ENCODE data around the gene ABI2. TPM values are rescaled to one million over a fixed set of nuclear protein-coding genes. Genes with fewer than 3 reads are reported as not detected.

The ABI2 gene
- total and polyA plus RNA-seq, 12 donors: 10.2 to 61.2 (median 33.7) TPM

- intact Hi-C loops (cut with DNase I): no loop called here
Measured at GRCh38 chr2:203394519-203395227, 66.5 kb downstream of the ABI2 start.

GRCh38 chr2:203395858-203396257 is 67.7 kb downstream of the ABI2 start:
- intact Hi-C loops (cut with DNase I): no loop called here

More at GRCh38 chr2:203394519-203395227, 66.5 kb downstream of the ABI2 start:
- DNase-seq: no peak
- Histone ChIP-seq H3K27ac (no peak overlapping the region), H3K4me1 (replicated peaks in 1 of 2) (no peaks in the 10 kb centered on the region), H3K27me3 (no peaks in the 10 kb centered on the region), H3K9me3 (replicated peaks in 1 of 3) (no peaks in the 10 kb centered on the region), H3K36me3 (replicated peaks in 1 of 2) (no peaks in the 10 kb centered on the region), H3K4me3 (no peak overlapping the region)
- 94 to 99% (median 95%) methylated on average over 9 of the region's 9 CpGs for WGBS, 4 donors
- no peak for TF ChIP-seq POLR2A (IDR thresholded peaks at IDR 0.05)
- no peak for TF ChIP-seq CTCF (IDR thresholded peaks at IDR 0.05)

GRCh38 chr2:203396667-203397066 is 68.5 kb downstream of the ABI2 start:
- 57 to 70% (median 58%) methylated on average over 1 of the region's 1 CpG for WGBS, 4 donors
- Histone ChIP-seq H3K4me3 (no peak overlapping the region), H3K9me3 (replicated peaks in 1 of 3) (no peaks in the 10 kb centered on the region), H3K27ac (no peak overlapping the region), H3K27me3 (no peaks in the 10 kb centered on the region), H3K36me3 (replicated peaks in 1 of 2) (no peaks in the 10 kb centered on the region), H3K4me1 (replicated peaks in 1 of 2) (no peaks in the 10 kb centered on the region)
- no peak for DNase-seq
- TF ChIP-seq POLR2A (IDR thresholded peaks at IDR 0.05) (no peak), CTCF (IDR thresholded peaks at IDR 0.05) (peak in 1 of 6 experiments; percentile 3)
- intact Hi-C loops (cut with DNase I): no loop called here

More at GRCh38 chr2:203395858-203396257, 67.7 kb downstream of the ABI2 start:
- Histone ChIP-seq H3K36me3 (replicated peaks in 1 of 2) (no peaks in the 10 kb centered on the region), H3K4me1 (replicated peaks in 1 of 2) (no peaks in the 10 kb centered on the region), H3K27me3 (no peaks in the 10 kb centered on the region), H3K4me3 (no peak overlapping the region), H3K27ac (no peak overlapping the region), H3K9me3 (replicated peaks in 1 of 3) (no peaks in the 10 kb centered on the region)
- DNase-seq: no peak
- WGBS, 4 donors: 93 to 99% (median 95%) methylated on average over 2 of the region's 2 CpGs
- TF ChIP-seq CTCF (IDR thresholded peaks at IDR 0.05): no peak
- no peak for TF ChIP-seq POLR2A (IDR thresholded peaks at IDR 0.05)

- H3K4me1 ChIP-seq (replicated peaks in 1 of 2): peaks cover 0 to 8% of the 10 kb centered on the region in 2 donors
- intact Hi-C loops (cut with DNase I): no loop called here
- H3K4me3 ChIP-seq: no peak overlapping the region
- no peaks in the 10 kb centered on the region for H3K27me3 ChIP-seq
- H3K9me3 ChIP-seq (replicated peaks in 1 of 3): no peaks in the 10 kb centered on the region
- peaks cover 0 to 13% of the 10 kb centered on the region in 2 donors for H3K36me3 ChIP-seq (replicated peaks in 1 of 2)
- no peak overlapping the region for H3K27ac ChIP-seq
- TF ChIP-seq POLR2A (IDR thresholded peaks at IDR 0.05) (no peak), CTCF (IDR thresholded peaks at IDR 0.05) (no peak)
- WGBS, 4 donors: 90 to 97% (median 94%) methylated on average over 1 of the region's 1 CpG
- no peak for DNase-seq
Measured at GRCh38 chr2:203399031-203399430, 70.8 kb downstream of the ABI2 start.
